ENCODE measurements around the gene TYROBP. TPM values are rescaled to one million over a fixed set of nuclear protein-coding genes. Genes with fewer than 3 reads are reported as not detected.
"Not testable (repeated sequence)": the region's sequence is repeated elsewhere in the genome, so short reads cannot be mapped to it uniquely, and the experiment has no call there.

Gene TYROBP
- total and polyA plus RNA-seq, 2 donors = 52.6 to 162 TPM

DNA sequence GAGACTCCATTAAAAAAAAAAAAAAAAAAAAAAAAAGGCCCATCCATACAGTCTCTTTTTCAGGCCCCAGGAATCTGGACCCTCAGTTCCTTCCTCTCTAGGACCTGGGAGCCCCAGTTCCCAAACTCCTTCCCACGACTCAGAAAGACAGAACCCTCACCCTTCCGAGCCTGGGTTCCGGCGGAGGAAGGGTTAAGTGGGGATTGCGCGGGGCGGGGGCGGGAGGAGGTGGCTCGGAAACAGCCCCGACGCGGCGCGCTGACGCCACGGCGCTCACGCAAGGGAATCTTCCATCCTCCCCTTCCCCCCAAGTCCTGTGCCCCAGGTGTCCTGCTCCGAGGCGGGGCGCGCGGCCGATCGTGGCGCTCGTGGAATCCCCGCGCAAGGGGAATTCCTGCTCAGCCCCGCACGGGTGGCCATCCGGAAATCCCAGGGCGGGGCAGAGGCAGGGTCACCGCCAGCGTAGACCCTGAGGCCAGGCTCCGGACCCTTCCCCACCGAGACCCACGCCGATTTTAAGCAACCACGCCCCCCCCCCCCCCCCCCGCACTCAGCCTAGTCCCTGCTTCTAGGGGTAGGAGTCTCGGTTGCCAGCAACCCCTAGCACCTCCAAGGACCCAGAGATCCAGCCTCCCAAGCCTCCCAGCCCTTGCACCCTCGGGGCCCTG is 8.4 kb downstream of the TYROBP start:
- peak in 8 of 9 donors; percentile 81 to 95 (median 88) for DNase-seq (ENCODE audit: low read depth in 6 of 9, low spot score in 9 of 9)
- WGBS = under 1% methylated on average over 42 of the region's 43 CpGs
- peak overlapping the region; percentile 96 to 97 for H3K27ac ChIP-seq (ENCODE audit: low read depth in 1 of 2, low read length in 1 of 2)

GRCh38 chr19:35898499-35898809 is 9.6 kb downstream of the TYROBP start:
- H3K4me1 ChIP-seq (ENCODE audit: control insufficient read depth in 2 of 2, insufficient read depth in 2 of 2, low read length in 2 of 2) = peaks cover 21 to 45% of the 10 kb centered on the region in 2 donors
- peaks cover 38 to 40% of the 10 kb centered on the region in 2 donors for H3K36me3 ChIP-seq (ENCODE audit: control insufficient read depth in 2 of 2, insufficient read depth in 2 of 2, low read length in 1 of 2)
- no peaks in the 10 kb centered on the region for H3K27me3 ChIP-seq (ENCODE audit: control insufficient read depth in 2 of 2, insufficient read depth in 1 of 2, low read length in 1 of 2)
- peak overlapping the region; percentile 96 to 97 for H3K27ac ChIP-seq (ENCODE audit: low read depth in 1 of 2, low read length in 1 of 2)
- H3K4me3 ChIP-seq (ENCODE audit: low read length in 2 of 2) = peak overlapping the region; percentile 83 to 85
- 19% methylated on average over 17 of the region's 17 CpGs for WGBS
- H3K9me3 ChIP-seq (ENCODE audit: control insufficient read depth in 2 of 2, insufficient read depth in 1 of 2, low read length in 1 of 2) = no peaks in the 10 kb centered on the region
- no peak for DNase-seq (ENCODE audit: low read depth in 6 of 9, low spot score in 9 of 9)

More for the DNA sequence above, 8.4 kb downstream of the TYROBP start:
- Histone ChIP-seq H3K36me3 (ENCODE audit: control insufficient read depth in 2 of 2, insufficient read depth in 2 of 2, low read length in 1 of 2) (peaks cover 28 to 32% of the 10 kb centered on the region in 2 donors), H3K4me1 (ENCODE audit: control insufficient read depth in 2 of 2, insufficient read depth in 2 of 2, low read length in 2 of 2) (peaks cover 31 to 57% of the 10 kb centered on the region in 2 donors), H3K27me3 (ENCODE audit: control insufficient read depth in 2 of 2, insufficient read depth in 1 of 2, low read length in 1 of 2) (no peaks in the 10 kb centered on the region), H3K4me3 (ENCODE audit: low read length in 2 of 2) (peak overlapping the region; percentile 83 to 85), H3K9me3 (ENCODE audit: control insufficient read depth in 2 of 2, insufficient read depth in 1 of 2, low read length in 1 of 2) (no peaks in the 10 kb centered on the region)

GRCh38 chr19:35897706-35898451 is 10.2 kb downstream of the TYROBP start:
- Histone ChIP-seq H3K4me1 (ENCODE audit: control insufficient read depth in 2 of 2, insufficient read depth in 2 of 2, low read length in 2 of 2) (peaks cover 19 to 39% of the 10 kb centered on the region in 2 donors), H3K27ac (ENCODE audit: low read depth in 1 of 2, low read length in 1 of 2) (peak overlapping the region; percentile 96 to 97), H3K36me3 (ENCODE audit: control insufficient read depth in 2 of 2, insufficient read depth in 2 of 2, low read length in 1 of 2) (peaks cover 43 to 46% of the 10 kb centered on the region in 2 donors), H3K4me3 (ENCODE audit: low read length in 2 of 2) (peak overlapping the region; percentile 83 to 85), H3K27me3 (ENCODE audit: control insufficient read depth in 2 of 2, insufficient read depth in 1 of 2, low read length in 1 of 2) (no peaks in the 10 kb centered on the region), H3K9me3 (ENCODE audit: control insufficient read depth in 2 of 2, insufficient read depth in 1 of 2, low read length in 1 of 2) (no peaks in the 10 kb centered on the region)
- no peak for DNase-seq (ENCODE audit: low read depth in 6 of 9, low spot score in 9 of 9)
- WGBS = 95% methylated on average over 13 of the region's 13 CpGs

DNA sequence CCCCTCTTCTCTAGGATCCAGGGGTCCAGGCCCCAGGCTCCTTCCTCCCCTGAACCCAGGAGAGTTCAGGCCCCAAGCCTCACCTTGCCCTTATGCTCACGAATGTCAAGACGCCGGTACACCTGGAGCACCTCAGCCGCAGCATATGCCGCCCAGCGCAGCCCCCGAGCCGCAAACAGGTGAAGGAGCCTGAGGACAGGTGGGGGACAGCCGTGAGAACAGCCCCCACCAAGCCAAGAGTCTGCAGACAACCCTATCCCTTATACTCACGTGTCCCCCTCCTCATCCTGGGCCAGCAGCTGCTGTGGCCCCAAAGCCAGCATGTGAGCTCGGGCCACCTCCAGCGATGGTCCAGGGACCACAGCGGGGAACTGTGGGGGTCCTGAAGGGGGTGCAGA is 11.5 kb downstream of the TYROBP start:
- H3K27me3 ChIP-seq (ENCODE audit: control insufficient read depth in 2 of 2, insufficient read depth in 1 of 2, low read length in 1 of 2) = no peaks in the 10 kb centered on the region
- H3K4me1 ChIP-seq (ENCODE audit: control insufficient read depth in 2 of 2, insufficient read depth in 2 of 2, low read length in 2 of 2) = peaks cover 15 to 27% of the 10 kb centered on the region in 2 donors
- H3K4me3 ChIP-seq (ENCODE audit: low read length in 2 of 2) = peak overlapping the region in 1 of 2 donors; percentile 3
- no peak overlapping the region for H3K27ac ChIP-seq (ENCODE audit: low read depth in 1 of 2, low read length in 1 of 2)
- peaks cover 46 to 49% of the 10 kb centered on the region in 2 donors for H3K36me3 ChIP-seq (ENCODE audit: control insufficient read depth in 2 of 2, insufficient read depth in 2 of 2, low read length in 1 of 2)
- no peak for DNase-seq (ENCODE audit: low read depth in 6 of 9, low spot score in 9 of 9)
- WGBS = 97% methylated on average over 13 of the region's 13 CpGs
- H3K9me3 ChIP-seq (ENCODE audit: control insufficient read depth in 2 of 2, insufficient read depth in 1 of 2, low read length in 1 of 2) = no peaks in the 10 kb centered on the region

DNA sequence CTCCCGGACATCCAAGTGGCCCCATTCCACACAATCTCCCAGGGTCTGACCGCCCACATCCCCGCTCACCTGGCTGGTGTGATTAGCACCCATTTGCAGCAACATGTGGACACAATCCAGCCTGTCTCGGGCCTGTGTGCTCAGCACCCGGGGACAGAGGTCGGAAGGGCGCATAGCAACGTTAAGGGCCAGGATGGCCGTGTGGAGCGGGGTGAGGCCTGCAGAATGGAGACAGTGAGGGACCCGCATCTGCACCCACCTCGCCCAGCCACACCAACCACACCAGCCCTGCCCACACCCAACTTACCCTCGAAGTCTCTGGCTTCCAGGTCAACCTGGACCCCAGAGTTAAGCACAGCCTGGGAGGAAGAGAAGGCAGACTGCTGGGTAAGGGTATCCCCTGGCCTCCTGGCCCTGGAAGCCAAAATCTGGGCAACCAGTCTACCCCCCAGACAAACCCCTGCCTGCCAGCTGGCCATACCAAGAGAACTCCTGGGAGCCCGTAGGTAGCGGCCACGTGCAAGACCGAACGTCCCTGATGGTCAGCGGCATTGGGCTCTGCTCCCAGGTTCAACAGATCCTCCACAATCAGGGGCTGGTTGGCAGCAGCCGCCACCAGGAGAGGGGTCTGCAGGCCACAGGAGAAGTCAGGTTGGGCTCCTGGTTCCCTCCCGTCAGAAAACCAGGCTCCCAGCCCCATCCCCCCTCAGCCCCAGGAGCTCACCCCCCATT is 12.0 kb downstream of the TYROBP start:
- peaks cover 9 to 21% of the 10 kb centered on the region in 2 donors for H3K4me1 ChIP-seq (ENCODE audit: control insufficient read depth in 2 of 2, insufficient read depth in 2 of 2, low read length in 2 of 2)
- H3K9me3 ChIP-seq (ENCODE audit: control insufficient read depth in 2 of 2, insufficient read depth in 1 of 2, low read length in 1 of 2) = no peaks in the 10 kb centered on the region
- no peak for DNase-seq (ENCODE audit: low read depth in 6 of 9, low spot score in 9 of 9)
- no peaks in the 10 kb centered on the region for H3K27me3 ChIP-seq (ENCODE audit: control insufficient read depth in 2 of 2, insufficient read depth in 1 of 2, low read length in 1 of 2)
- H3K4me3 ChIP-seq (ENCODE audit: low read length in 2 of 2) = no peak overlapping the region
- WGBS = 97% methylated on average over 21 of the region's 21 CpGs
- no peak overlapping the region for H3K27ac ChIP-seq (ENCODE audit: low read depth in 1 of 2, low read length in 1 of 2)
- H3K36me3 ChIP-seq (ENCODE audit: control insufficient read depth in 2 of 2, insufficient read depth in 2 of 2, low read length in 1 of 2) = peaks cover 48 to 50% of the 10 kb centered on the region in 2 donors

DNA sequence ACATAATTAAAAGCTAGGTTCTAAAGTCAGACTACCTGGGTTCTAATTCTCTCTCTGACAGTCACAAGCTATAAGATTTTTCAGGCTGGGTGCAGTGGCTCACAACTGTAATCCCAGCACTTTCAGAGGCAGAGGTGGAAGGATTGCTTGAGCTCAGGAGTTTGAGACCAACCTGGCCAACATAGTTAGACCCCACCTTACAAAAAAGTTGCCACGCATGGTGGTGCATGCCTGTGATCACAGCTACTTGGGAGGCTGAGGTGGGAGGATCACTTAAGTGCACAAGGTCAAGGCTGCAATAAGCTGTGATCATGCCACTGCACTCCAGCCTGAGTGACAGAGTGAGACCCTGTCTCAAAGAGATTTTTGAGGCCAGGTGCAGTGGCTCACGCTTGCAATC is 13.8 kb downstream of the TYROBP start:
- no peaks in the 10 kb centered on the region for H3K9me3 ChIP-seq (ENCODE audit: control insufficient read depth in 2 of 2, insufficient read depth in 1 of 2, low read length in 1 of 2)
- DNase-seq (ENCODE audit: low read depth in 6 of 9, low spot score in 9 of 9) = no peak
- 100% methylated on average over 2 of the region's 2 CpGs for WGBS
- no peak overlapping the region for H3K27ac ChIP-seq (ENCODE audit: low read depth in 1 of 2, low read length in 1 of 2)
- H3K4me3 ChIP-seq (ENCODE audit: low read length in 2 of 2) = no peak overlapping the region
- H3K4me1 ChIP-seq (ENCODE audit: control insufficient read depth in 2 of 2, insufficient read depth in 2 of 2, low read length in 2 of 2) = peaks cover 6 to 14% of the 10 kb centered on the region in 2 donors
- peaks cover 64 to 67% of the 10 kb centered on the region in 2 donors for H3K36me3 ChIP-seq (ENCODE audit: control insufficient read depth in 2 of 2, insufficient read depth in 2 of 2, low read length in 1 of 2)
- H3K27me3 ChIP-seq (ENCODE audit: control insufficient read depth in 2 of 2, insufficient read depth in 1 of 2, low read length in 1 of 2) = no peaks in the 10 kb centered on the region

GRCh38 chr19:35891819-35892218 is 16.3 kb downstream of the TYROBP start:
- H3K9me3 ChIP-seq (ENCODE audit: control insufficient read depth in 2 of 2, insufficient read depth in 1 of 2, low read length in 1 of 2); H3K4me1 ChIP-seq (ENCODE audit: control insufficient read depth in 2 of 2, insufficient read depth in 2 of 2, low read length in 2 of 2); H3K4me3 ChIP-seq (ENCODE audit: low read length in 2 of 2); DNase-seq (ENCODE audit: low read depth in 6 of 9, low spot score in 9 of 9); H3K27me3 ChIP-seq (ENCODE audit: control insufficient read depth in 2 of 2, insufficient read depth in 1 of 2, low read length in 1 of 2); H3K27ac ChIP-seq (ENCODE audit: low read depth in 1 of 2, low read length in 1 of 2): not testable (repeated sequence)
- peaks cover 70 to 71% of the 10 kb centered on the region in 2 donors for H3K36me3 ChIP-seq (ENCODE audit: control insufficient read depth in 2 of 2, insufficient read depth in 2 of 2, low read length in 1 of 2)
- WGBS = 99% methylated on average over 3 of the region's 3 CpGs

- H3K4me3 ChIP-seq (ENCODE audit: low read length in 2 of 2) = no peak overlapping the region
- DNase-seq (ENCODE audit: low read depth in 6 of 9, low spot score in 9 of 9) = no peak
- H3K27me3 ChIP-seq (ENCODE audit: control insufficient read depth in 2 of 2, insufficient read depth in 1 of 2, low read length in 1 of 2) = no peaks in the 10 kb centered on the region
- no peak overlapping the region for H3K27ac ChIP-seq (ENCODE audit: low read depth in 1 of 2, low read length in 1 of 2)
- peaks cover 55 to 61% of the 10 kb centered on the region in 2 donors for H3K36me3 ChIP-seq (ENCODE audit: control insufficient read depth in 2 of 2, insufficient read depth in 2 of 2, low read length in 1 of 2)
- no peaks in the 10 kb centered on the region for H3K9me3 ChIP-seq (ENCODE audit: control insufficient read depth in 2 of 2, insufficient read depth in 1 of 2, low read length in 1 of 2)
- 97% methylated on average over 13 of the region's 13 CpGs for WGBS
- no peaks in the 10 kb centered on the region for H3K4me1 ChIP-seq (ENCODE audit: control insufficient read depth in 2 of 2, insufficient read depth in 2 of 2, low read length in 2 of 2)
Observed at GRCh38 chr19:35890113-35890650, 17.9 kb downstream of the TYROBP start.
